ENCODE measurements around the gene BTN2A1. TPM values are rescaled to one million over a fixed set of nuclear protein-coding genes. Genes with fewer than 3 reads are reported as not detected.
"Not testable (repeated sequence)": the region's sequence is repeated elsewhere in the genome, so short reads cannot be mapped to it uniquely, and the experiment has no call there.

BTN2A1 gene
- total RNA-seq, 2 donors from 2014 or later: 41.2 to 47.4 TPM

- no peak overlapping the region for H3K27ac Mint-ChIP-seq
- H3K4me3 Mint-ChIP-seq: no peak overlapping the region
- H3K36me3 Mint-ChIP-seq: peaks cover 16% of the 10 kb centered on the region
- ATAC-seq (peak; percentile 93 to 94), DNase-seq (ENCODE audit: low spot score) (peak; percentile 66)
- peaks cover 5 to 10% of the 10 kb centered on the region in 2 donors for H3K4me1 Mint-ChIP-seq (ENCODE audit: low read depth in 2 of 2)
- peaks cover 4% of the 10 kb centered on the region for H3K9me3 Mint-ChIP-seq
- no peaks in the 10 kb centered on the region for H3K27me3 Mint-ChIP-seq
Measured at GRCh38 chr6:26421259-26422144, 36.3 kb upstream of the BTN2A1 start.

GRCh38 chr6:26422329-26422728 lies 35.4 kb upstream of the BTN2A1 start:
- peaks cover 4% of the 10 kb centered on the region for H3K9me3 Mint-ChIP-seq
- no peak for ATAC-seq
- no peak overlapping the region for H3K27ac Mint-ChIP-seq

GRCh38 chr6:26426691-26427450 lies 30.9 kb upstream of the BTN2A1 start:
- H3K4me1 Mint-ChIP-seq (ENCODE audit: low read depth in 2 of 2): peaks cover 10 to 13% of the 10 kb centered on the region in 2 donors
- H3K4me3 Mint-ChIP-seq: no peak overlapping the region

More at GRCh38 chr6:26422329-26422728, 35.4 kb upstream of the BTN2A1 start:
- Mint-ChIP-seq H3K4me3 (no peak overlapping the region), H3K27me3 (no peaks in the 10 kb centered on the region), H3K4me1 (ENCODE audit: low read depth in 2 of 2) (peaks cover 10 to 14% of the 10 kb centered on the region in 2 donors), H3K36me3 (peaks cover 14% of the 10 kb centered on the region)
- no peak for DNase-seq (ENCODE audit: low spot score)

GRCh38 chr6:26427451-26427809 lies 30.3 kb upstream of the BTN2A1 start:
- H3K9me3 Mint-ChIP-seq: no peaks in the 10 kb centered on the region
- ATAC-seq: no peak
- no peaks in the 10 kb centered on the region for H3K27me3 Mint-ChIP-seq
- DNase-seq (ENCODE audit: low spot score): no peak
- H3K27ac Mint-ChIP-seq: peak overlapping the region in 1 of 2 donors; percentile 11
- H3K4me1 Mint-ChIP-seq (ENCODE audit: low read depth in 2 of 2): peaks cover 10% of the 10 kb centered on the region in 2 donors
- H3K36me3 Mint-ChIP-seq: peaks cover 9% of the 10 kb centered on the region
- H3K4me3 Mint-ChIP-seq: no peak overlapping the region

More at GRCh38 chr6:26426691-26427450, 30.9 kb upstream of the BTN2A1 start:
- Mint-ChIP-seq H3K27ac (peak overlapping the region in 1 of 2 donors; percentile 11), H3K36me3 (peaks cover 9% of the 10 kb centered on the region), H3K27me3 (no peaks in the 10 kb centered on the region), H3K9me3 (no peaks in the 10 kb centered on the region)
- ATAC-seq (no peak), DNase-seq (ENCODE audit: low spot score) (no peak)

- ATAC-seq (no peak), DNase-seq (ENCODE audit: low spot score) (no peak)
- Mint-ChIP-seq H3K9me3 (no peaks in the 10 kb centered on the region), H3K27me3 (no peaks in the 10 kb centered on the region), H3K27ac (no peak overlapping the region), H3K4me3 (no peak overlapping the region), H3K36me3 (peaks cover 9% of the 10 kb centered on the region), H3K4me1 (ENCODE audit: low read depth in 2 of 2) (peaks cover 5 to 8% of the 10 kb centered on the region in 2 donors)
Measured at GRCh38 chr6:26428206-26428605, 29.5 kb upstream of the BTN2A1 start.

GRCh38 chr6:26430787-26431186 lies 27.0 kb upstream of the BTN2A1 start:
- no peak overlapping the region for H3K27ac Mint-ChIP-seq
- DNase-seq (ENCODE audit: low spot score): no peak
- no peaks in the 10 kb centered on the region for H3K27me3 Mint-ChIP-seq
- peaks cover 18% of the 10 kb centered on the region for H3K36me3 Mint-ChIP-seq
- no peaks in the 10 kb centered on the region for H3K9me3 Mint-ChIP-seq
- no peak for ATAC-seq
- no peak overlapping the region for H3K4me3 Mint-ChIP-seq
- H3K4me1 Mint-ChIP-seq (ENCODE audit: low read depth in 2 of 2): peaks cover 5% of the 10 kb centered on the region in 2 donors

- no peak overlapping the region for H3K4me3 Mint-ChIP-seq
- peaks cover 5% of the 10 kb centered on the region in 2 donors for H3K4me1 Mint-ChIP-seq (ENCODE audit: low read depth in 2 of 2)
- H3K27me3 Mint-ChIP-seq: no peaks in the 10 kb centered on the region
- DNase-seq (ENCODE audit: low spot score) (no peak), ATAC-seq (peak in 1 of 2 donors; percentile 28)
- H3K9me3 Mint-ChIP-seq: no peaks in the 10 kb centered on the region
- peaks cover 18% of the 10 kb centered on the region for H3K36me3 Mint-ChIP-seq
- no peak overlapping the region for H3K27ac Mint-ChIP-seq
Measured at GRCh38 chr6:26431258-26432172, 26.2 kb upstream of the BTN2A1 start.

- ATAC-seq (no peak), DNase-seq (ENCODE audit: low spot score) (no peak)
- H3K9me3 Mint-ChIP-seq: no peaks in the 10 kb centered on the region
- H3K36me3 Mint-ChIP-seq: peaks cover 12% of the 10 kb centered on the region
- no peak overlapping the region for H3K27ac Mint-ChIP-seq
- no peaks in the 10 kb centered on the region for H3K27me3 Mint-ChIP-seq
- no peak overlapping the region for H3K4me3 Mint-ChIP-seq
- no peaks in the 10 kb centered on the region for H3K4me1 Mint-ChIP-seq (ENCODE audit: low read depth in 2 of 2)
Measured at GRCh38 chr6:26432627-26433201, 25.0 kb upstream of the BTN2A1 start.

- not testable (repeated sequence) for DNase-seq (ENCODE audit: low spot score); H3K4me1 Mint-ChIP-seq (ENCODE audit: low read depth in 2 of 2); H3K27me3 Mint-ChIP-seq; H3K9me3 Mint-ChIP-seq; H3K27ac Mint-ChIP-seq; H3K4me3 Mint-ChIP-seq; ATAC-seq
- peaks cover 12% of the 10 kb centered on the region for H3K36me3 Mint-ChIP-seq
Measured at GRCh38 chr6:26433680-26434079, 24.1 kb upstream of the BTN2A1 start.

- Mint-ChIP-seq H3K36me3 (peaks cover 18% of the 10 kb centered on the region), H3K27ac (no peak overlapping the region), H3K27me3 (no peaks in the 10 kb centered on the region), H3K4me3 (no peak overlapping the region), H3K4me1 (ENCODE audit: low read depth in 2 of 2) (peaks cover 14 to 18% of the 10 kb centered on the region in 2 donors), H3K9me3 (no peaks in the 10 kb centered on the region)
- DNase-seq (ENCODE audit: low spot score) (no peak), ATAC-seq (no peak)
Measured at GRCh38 chr6:26436018-26436417, 21.7 kb upstream of the BTN2A1 start.

- no peaks in the 10 kb centered on the region for H3K27me3 Mint-ChIP-seq
- H3K9me3 Mint-ChIP-seq: no peaks in the 10 kb centered on the region
- H3K4me3 Mint-ChIP-seq: no peak overlapping the region
- peaks cover 23 to 25% of the 10 kb centered on the region in 2 donors for H3K4me1 Mint-ChIP-seq (ENCODE audit: low read depth in 2 of 2)
- peaks cover 14% of the 10 kb centered on the region for H3K36me3 Mint-ChIP-seq
- no peak overlapping the region for H3K27ac Mint-ChIP-seq
- no peak for ATAC-seq
- no peak for DNase-seq (ENCODE audit: low spot score)
Measured at GRCh38 chr6:26437550-26437949, 20.2 kb upstream of the BTN2A1 start.

- H3K9me3 Mint-ChIP-seq: no peaks in the 10 kb centered on the region
- peaks cover 26 to 29% of the 10 kb centered on the region in 2 donors for H3K4me1 Mint-ChIP-seq (ENCODE audit: low read depth in 2 of 2)
- ATAC-seq: no peak
- H3K27ac Mint-ChIP-seq: no peak overlapping the region
- H3K36me3 Mint-ChIP-seq: peaks cover 14% of the 10 kb centered on the region
- no peak for DNase-seq (ENCODE audit: low spot score)
- no peaks in the 10 kb centered on the region for H3K27me3 Mint-ChIP-seq
- no peak overlapping the region for H3K4me3 Mint-ChIP-seq
Measured at GRCh38 chr6:26438000-26438399, 19.8 kb upstream of the BTN2A1 start.
